HG03108 (cell line): ENCODE measurements around the gene MLPH.

ENCODE experiments used
- ATAC-seq: cut with Tn5 transposase; IDR thresholded peaks from one replicate; pipeline ENCODE4 v1.9.1; 2021; ENCODE audit warnings: moderate library complexity; ENCODE audit not compliant: unreplicated experiment

Gene MLPH

GRCh38 chr2:237515166-237515565 is 28.1 kb downstream of the MLPH start:
- ATAC-seq: no peak

GRCh38 chr2:237515621-237516275 is 28.7 kb downstream of the MLPH start:
- no peak for ATAC-seq

- no peak for ATAC-seq
These were observed 30.1 kb downstream of the MLPH start for GRCh38 chr2:237517163-237517562.

GRCh38 chr2:237517990-237518389 is 30.9 kb downstream of the MLPH start:
- ATAC-seq: no peak

- no peak for ATAC-seq
These were observed 32.6 kb downstream of the MLPH start for GRCh38 chr2:237519506-237520245.

GRCh38 chr2:237520290-237520689 is 33.2 kb downstream of the MLPH start:
- ATAC-seq: no peak

GRCh38 chr2:237524631-237525030 is 37.6 kb downstream of the MLPH start:
- ATAC-seq: no peak

- ATAC-seq: no peak
These were observed 38.6 kb downstream of the MLPH start for GRCh38 chr2:237525559-237526157.

- ATAC-seq: no peak
These were observed 40.2 kb downstream of the MLPH start for GRCh38 chr2:237527233-237527632.

- ATAC-seq: no peak
These were observed 40.7 kb downstream of the MLPH start for GRCh38 chr2:237527766-237528165.

GRCh38 chr2:237529452-237530402 is 42.7 kb downstream of the MLPH start:
- ATAC-seq: peak; percentile 81

- ATAC-seq: peak; percentile 62
These were observed 43.7 kb downstream of the MLPH start for GRCh38 chr2:237530472-237531433.

GRCh38 chr2:237532160-237532559 is 45.1 kb downstream of the MLPH start:
- ATAC-seq: no peak

- no peak for ATAC-seq
These were observed 46.7 kb downstream of the MLPH start for GRCh38 chr2:237533668-237534161.

GRCh38 chr2:237534380-237534779 is 47.3 kb downstream of the MLPH start:
- no peak for ATAC-seq

GRCh38 chr2:237535385-237536082 is 48.5 kb downstream of the MLPH start:
- ATAC-seq: no peak

- ATAC-seq: no peak
These were observed 49.0 kb downstream of the MLPH start for GRCh38 chr2:237536083-237536415.

- ATAC-seq: no peak
These were observed 49.6 kb downstream of the MLPH start for GRCh38 chr2:237536617-237537016.

GRCh38 chr2:237538001-237538720 is 51.1 kb downstream of the MLPH start:
- no peak for ATAC-seq
